Ishikawa (cell line): Measurements from ENCODE around the gene PRR5L.

Experiments
- CEBPB ChIP-seq: IDR thresholded peaks from 2 replicates; pipeline ENCODE4 v1.6.1; 2012
- CREB1 ChIP-seq: IDR thresholded peaks from 2 replicates; pipeline ENCODE4 v1.6.1; 2012; ENCODE audit warnings: low read depth
- EGR1 ChIP-seq: IDR thresholded peaks from 2 replicates; pipeline ENCODE4 v1.6.1; 2012
- EP300 ChIP-seq: IDR thresholded peaks from 2 replicates; pipeline ENCODE4 v1.6.1; 2012; ENCODE audit warnings: borderline replicate concordance
- FOXM1 ChIP-seq: IDR thresholded peaks from 2 replicates; pipeline ENCODE4 v1.6.1; 2012; ENCODE audit warnings: low read depth, borderline replicate concordance
- MAX ChIP-seq: IDR thresholded peaks from 2 replicates; pipeline ENCODE4 v1.6.1; 2012
- NFIC ChIP-seq: IDR thresholded peaks from 2 replicates; pipeline ENCODE4 v1.6.1; 2012
- RAD21 ChIP-seq: IDR thresholded peaks from 2 replicates; pipeline ENCODE4 v1.6.1; 2012; ENCODE audit warnings: low read depth
- REST ChIP-seq: IDR thresholded peaks from 2 replicates; pipeline ENCODE4 v1.6.1; 2012; ENCODE audit warnings: low read depth, mild to moderate bottlenecking
- TAF1 ChIP-seq: IDR thresholded peaks from 2 replicates; pipeline ENCODE4 v1.6.1; 2012; ENCODE audit warnings: low read depth, mild to moderate bottlenecking
- TCF12 ChIP-seq: IDR thresholded peaks from 2 replicates; pipeline ENCODE4 v1.6.1; 2012; ENCODE audit warnings: low read depth
- TEAD4 ChIP-seq: IDR thresholded peaks from 2 replicates; pipeline ENCODE4 v1.6.1; 2012
- USF1 ChIP-seq: IDR thresholded peaks from 2 replicates; pipeline ENCODE4 v1.6.1; 2012
- YY1 ChIP-seq: IDR thresholded peaks from 2 replicates; pipeline ENCODE4 v1.6.1; 2012; ENCODE audit warnings: low read depth
- ZBTB7A ChIP-seq: IDR thresholded peaks from 2 replicates; pipeline ENCODE4 v1.6.1; 2012; ENCODE audit warnings: low read depth

PRR5L gene

GRCh38 chr11:36357831-36358230, 61.7 kb downstream of the PRR5L start:
- TF ChIP-seq TEAD4: no peak
- no peak for TF ChIP-seq YY1
- no peak for TF ChIP-seq ZBTB7A
- no peak for TF ChIP-seq NFIC
- no peak for TF ChIP-seq TAF1
- no peak for TF ChIP-seq MAX
- no peak for TF ChIP-seq CREB1
- no peak for TF ChIP-seq RAD21
- no peak for TF ChIP-seq FOXM1
- TF ChIP-seq EGR1: no peak
- no peak for TF ChIP-seq CEBPB
- no peak for TF ChIP-seq REST

GRCh38 chr11:36358436-36358835, 62.3 kb downstream of the PRR5L start:
- TF ChIP-seq ZBTB7A (no peak), CREB1 (no peak), REST (no peak), TCF12 (no peak), MAX (no peak), EP300 (no peak), RAD21 (no peak), TAF1 (no peak), USF1 (no peak), YY1 (no peak), NFIC (no peak)

- TF ChIP-seq REST (no peak), RAD21 (no peak)
Measured at GRCh38 chr11:36360318-36360717, 64.2 kb downstream of the PRR5L start.

- no peak for TF ChIP-seq FOXM1
- no peak for TF ChIP-seq TEAD4
- TF ChIP-seq USF1: no peak
- TF ChIP-seq EGR1: no peak
- TF ChIP-seq CREB1: no peak
- no peak for TF ChIP-seq RAD21
- TF ChIP-seq TCF12: no peak
- no peak for TF ChIP-seq YY1
- no peak for TF ChIP-seq TAF1
- TF ChIP-seq CEBPB: no peak
- TF ChIP-seq ZBTB7A: no peak
- no peak for TF ChIP-seq NFIC
- TF ChIP-seq EP300: no peak
- TF ChIP-seq REST: no peak
- TF ChIP-seq MAX: no peak
Measured at GRCh38 chr11:36360826-36361415, 64.8 kb downstream of the PRR5L start.
